PC-9 (cell line): ENCODE results near the gene AIF1L.

Experiments
- EZH2 ChIP-seq: fragments of 200-600 bp; sonication (generic); IDR thresholded peaks from 2 replicates; pipeline ENCODE4 v1.8.0; 2017; ENCODE audit warnings: antibody characterized with exemption, low read depth
- TF ChIP-seq, protein P1 (sequence below): fragments of 200-600 bp; sonication (generic); conservative IDR thresholded peaks from 2 replicates; pipeline ENCODE4 v1.6.1; 2017; ENCODE audit warnings: mixed run types, antibody characterized with exemption, mild to moderate bottlenecking, moderate library complexity

DNA sequence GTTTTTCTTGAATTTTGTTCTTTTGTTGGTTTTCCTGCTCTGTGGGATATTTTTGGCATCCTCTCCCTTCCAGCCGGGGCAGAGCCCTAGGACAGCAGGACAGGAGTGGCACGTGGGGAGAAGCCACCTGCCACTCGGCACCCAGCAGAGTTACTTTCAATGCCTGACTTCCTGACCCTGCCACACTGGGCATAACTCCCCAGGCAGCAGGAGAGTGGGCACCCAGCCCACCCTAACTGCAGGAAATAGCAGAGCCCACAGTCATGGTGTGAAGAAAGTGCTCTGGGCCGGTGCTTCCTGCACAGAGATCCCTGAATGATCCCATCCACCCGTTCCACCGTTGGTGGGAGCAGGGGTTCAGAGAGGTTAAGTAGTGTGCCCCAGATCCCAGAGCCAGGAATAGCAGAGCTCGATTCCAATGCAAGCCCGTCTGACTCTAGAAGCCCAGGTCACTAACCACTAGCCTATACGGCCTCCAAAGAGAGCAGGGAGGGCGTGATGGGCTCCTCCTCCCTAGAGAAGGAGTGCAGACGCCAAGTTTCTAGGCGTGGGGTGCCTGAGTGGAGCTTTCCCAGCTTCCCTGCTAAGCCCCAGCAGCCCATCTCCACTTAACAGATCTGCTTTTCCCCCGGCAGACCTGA lies 20.9 kb downstream of the AIF1L start:
- TF ChIP-seq, protein P1, sequence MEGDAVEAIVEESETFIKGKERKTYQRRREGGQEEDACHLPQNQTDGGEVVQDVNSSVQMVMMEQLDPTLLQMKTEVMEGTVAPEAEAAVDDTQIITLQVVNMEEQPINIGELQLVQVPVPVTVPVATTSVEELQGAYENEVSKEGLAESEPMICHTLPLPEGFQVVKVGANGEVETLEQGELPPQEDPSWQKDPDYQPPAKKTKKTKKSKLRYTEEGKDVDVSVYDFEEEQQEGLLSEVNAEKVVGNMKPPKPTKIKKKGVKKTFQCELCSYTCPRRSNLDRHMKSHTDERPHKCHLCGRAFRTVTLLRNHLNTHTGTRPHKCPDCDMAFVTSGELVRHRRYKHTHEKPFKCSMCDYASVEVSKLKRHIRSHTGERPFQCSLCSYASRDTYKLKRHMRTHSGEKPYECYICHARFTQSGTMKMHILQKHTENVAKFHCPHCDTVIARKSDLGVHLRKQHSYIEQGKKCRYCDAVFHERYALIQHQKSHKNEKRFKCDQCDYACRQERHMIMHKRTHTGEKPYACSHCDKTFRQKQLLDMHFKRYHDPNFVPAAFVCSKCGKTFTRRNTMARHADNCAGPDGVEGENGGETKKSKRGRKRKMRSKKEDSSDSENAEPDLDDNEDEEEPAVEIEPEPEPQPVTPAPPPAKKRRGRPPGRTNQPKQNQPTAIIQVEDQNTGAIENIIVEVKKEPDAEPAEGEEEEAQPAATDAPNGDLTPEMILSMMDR = no peak
- TF ChIP-seq EZH2 = no peak
